Tibial nerve (tissue), 4 donors: ENCODE data around the gene ADPGK. TPM values are rescaled to one million over a fixed set of nuclear protein-coding genes. Genes with fewer than 3 reads are reported as not detected.

Experiments
- DNase-seq, 2 donors: peaks; one replicate each; pipeline ENCODE4 v3.0.0-alpha.2; 2019; ENCODE audit warnings: low spot score in 2 of 2
- H3K27ac ChIP-seq, 4 donors: fragments of 200-600 bp; sonication (generic) in 3 of 4; one replicate each; pipeline ENCODE4 v1.5.1; 2017 to 2019; ENCODE audit warnings: mild to moderate bottlenecking in 1 of 4
- H3K27me3 ChIP-seq, 2 donors: fragments of 200-600 bp; sonication (generic) in 1 of 2; one replicate each; pipeline versions ENCODE4 v1.5.1 to v1.6.0; 2017 to 2019
- H3K36me3 ChIP-seq, 3 donors: fragments of 200-600 bp; sonication (generic); one replicate each; pipeline ENCODE4 v1.5.1; 2018 to 2019
- H3K4me1 ChIP-seq, 4 donors: fragments of 200-600 bp; sonication (generic) in 3 of 4; one replicate each; pipeline ENCODE4 v1.5.1; 2017 to 2019
- H3K4me3 ChIP-seq, 4 donors: fragments of 200-600 bp; sonication (generic) in 3 of 4; one replicate each; pipeline ENCODE4 v1.5.1; 2017 to 2019; ENCODE audit warnings: mild to moderate bottlenecking in 1 of 4, moderate library complexity in 1 of 4
- H3K9me3 ChIP-seq, 4 donors: fragments of 200-600 bp; sonication (generic) in 3 of 4; one replicate each; pipeline ENCODE4 v1.5.1; 2017 to 2019
- EP300 ChIP-seq, 2 donors: sonication (generic); formaldehyde crosslinking; IDR thresholded peaks; one replicate each; pipeline ENCODE4 v1.6.1; 2017; ENCODE audit warnings: antibody characterized with exemption in 2 of 2, mild to moderate bottlenecking in 1 of 2
- POLR2A ChIP-seq, 2 donors: fragments of 450-650 bp; IDR thresholded peaks; one replicate each; pipeline ENCODE4 v1.6.1; 2017; ENCODE audit warnings: antibody characterized with exemption in 2 of 2, mild to moderate bottlenecking in 2 of 2, moderate library complexity in 2 of 2
- WGBS, 2 donors: methylation state at CpG; one replicate each; pipeline ENCODE4 v1.1.5; 2018; 5-methylcytosine and 5-hydroxymethylcytosine counted together
- total RNA-seq, 4 donors: library from RNA; depleted of rRNA; stranded (reverse); fragments of >200 nt; gene quantifications; one replicate each; pipeline ENCODE4 v1.1.0, GENCODE V29; 2016
- TF ChIP-seq, protein P1 (sequence below), 5 experiments: fragments of 200-600 bp in 3 of 5; fragments of 450-650 bp in 2 of 5; sonication (generic) in 3 of 5; IDR thresholded peaks; one replicate each; pipeline ENCODE4 v1.5.1; 2016 to 2019; ENCODE audit warnings: antibody characterized with exemption in 5 of 5, mild to moderate bottlenecking in 3 of 5, moderate library complexity in 2 of 5

ADPGK gene
- total RNA-seq, 4 donors from 2014 or later, result 49.6 to 82.2 (median 62.2) TPM

DNA sequence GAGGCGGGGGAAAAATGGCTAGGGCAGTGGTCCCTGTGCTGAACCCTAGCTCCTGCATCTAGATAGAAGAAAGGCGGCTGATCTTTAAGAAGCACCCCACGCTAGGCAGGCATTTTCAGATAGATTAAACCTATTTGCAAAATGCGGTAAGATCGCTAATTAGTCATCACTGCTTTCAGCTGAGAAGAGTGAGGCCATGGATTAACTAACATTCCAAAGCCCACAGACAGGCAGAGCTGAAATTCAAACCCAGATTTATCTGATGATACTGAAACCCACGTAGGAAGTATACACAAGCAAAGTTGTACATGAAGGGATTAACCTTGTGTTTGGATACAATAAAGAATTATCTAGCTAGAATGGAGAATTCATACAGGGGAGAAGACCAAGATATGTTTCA, 4.8 kb downstream of the ADPGK start:
- H3K27me3 ChIP-seq, result no peaks in the 10 kb centered on the region
- H3K4me3 ChIP-seq, result no peak overlapping the region
- no peak for TF ChIP-seq POLR2A (IDR thresholded peaks at IDR 0.05)
- TF ChIP-seq EP300 (IDR thresholded peaks at IDR 0.05), result no peak
- TF ChIP-seq, protein P1, sequence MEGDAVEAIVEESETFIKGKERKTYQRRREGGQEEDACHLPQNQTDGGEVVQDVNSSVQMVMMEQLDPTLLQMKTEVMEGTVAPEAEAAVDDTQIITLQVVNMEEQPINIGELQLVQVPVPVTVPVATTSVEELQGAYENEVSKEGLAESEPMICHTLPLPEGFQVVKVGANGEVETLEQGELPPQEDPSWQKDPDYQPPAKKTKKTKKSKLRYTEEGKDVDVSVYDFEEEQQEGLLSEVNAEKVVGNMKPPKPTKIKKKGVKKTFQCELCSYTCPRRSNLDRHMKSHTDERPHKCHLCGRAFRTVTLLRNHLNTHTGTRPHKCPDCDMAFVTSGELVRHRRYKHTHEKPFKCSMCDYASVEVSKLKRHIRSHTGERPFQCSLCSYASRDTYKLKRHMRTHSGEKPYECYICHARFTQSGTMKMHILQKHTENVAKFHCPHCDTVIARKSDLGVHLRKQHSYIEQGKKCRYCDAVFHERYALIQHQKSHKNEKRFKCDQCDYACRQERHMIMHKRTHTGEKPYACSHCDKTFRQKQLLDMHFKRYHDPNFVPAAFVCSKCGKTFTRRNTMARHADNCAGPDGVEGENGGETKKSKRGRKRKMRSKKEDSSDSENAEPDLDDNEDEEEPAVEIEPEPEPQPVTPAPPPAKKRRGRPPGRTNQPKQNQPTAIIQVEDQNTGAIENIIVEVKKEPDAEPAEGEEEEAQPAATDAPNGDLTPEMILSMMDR (IDR thresholded peaks at IDR 0.05), result no peak
- WGBS, 2 donors, result 89 to 92% methylated on average over 6 of the region's 6 CpGs
- no peak for DNase-seq
- peaks cover 0 to 47% (median 15%) of the 10 kb centered on the region in 4 donors for H3K4me1 ChIP-seq
- peaks cover 0 to 44% (median 0%) of the 10 kb centered on the region in 3 donors for H3K36me3 ChIP-seq
- no peaks in the 10 kb centered on the region for H3K9me3 ChIP-seq
- H3K27ac ChIP-seq, result no peak overlapping the region

DNA sequence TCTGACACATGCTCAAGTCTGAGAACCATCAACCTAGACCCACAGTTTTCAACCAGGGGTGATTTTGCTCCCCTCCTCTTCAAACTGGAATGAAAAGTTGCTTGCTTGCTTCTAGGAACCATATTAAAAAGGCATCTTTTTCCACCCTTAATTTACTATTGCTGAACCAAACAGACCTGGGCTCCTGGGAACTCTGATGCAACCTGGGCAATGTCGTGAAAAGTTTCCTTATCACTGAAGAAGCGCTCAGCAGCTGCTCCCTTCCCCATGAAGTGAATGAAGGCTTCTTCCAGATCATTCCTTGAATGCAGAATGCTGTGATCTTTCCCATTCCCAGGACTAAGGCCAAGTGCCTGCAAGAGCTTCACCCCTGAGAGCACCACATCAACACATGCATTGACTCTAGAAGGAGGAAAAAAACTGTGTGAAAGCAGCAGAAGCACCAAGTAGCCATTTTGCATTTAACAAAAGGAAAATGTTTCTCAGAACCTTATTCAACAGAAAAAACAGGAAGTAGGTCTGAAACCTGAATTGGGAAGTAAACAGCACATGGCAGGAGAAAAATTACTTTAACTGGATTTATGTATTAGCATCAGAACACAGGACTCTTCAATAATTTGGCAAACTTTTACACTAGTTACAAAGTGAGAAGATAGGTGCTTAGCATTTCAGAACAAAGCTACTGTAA, 8.7 kb downstream of the ADPGK start:
- H3K27ac ChIP-seq, result no peak overlapping the region
- 89 to 92% methylated on average over 2 of the region's 2 CpGs for WGBS, 2 donors
- DNase-seq, result no peak
- H3K4me1 ChIP-seq, result peaks cover 0 to 17% (median 3%) of the 10 kb centered on the region in 4 donors
- TF ChIP-seq, protein P1 (IDR thresholded peaks at IDR 0.05), result no peak
- TF ChIP-seq EP300 (IDR thresholded peaks at IDR 0.05) (no peak), POLR2A (IDR thresholded peaks at IDR 0.05) (no peak)
- no peaks in the 10 kb centered on the region for H3K9me3 ChIP-seq
- H3K27me3 ChIP-seq, result no peaks in the 10 kb centered on the region
- peaks cover 0 to 77% (median 4%) of the 10 kb centered on the region in 3 donors for H3K36me3 ChIP-seq
- H3K4me3 ChIP-seq, result no peak overlapping the region

DNA sequence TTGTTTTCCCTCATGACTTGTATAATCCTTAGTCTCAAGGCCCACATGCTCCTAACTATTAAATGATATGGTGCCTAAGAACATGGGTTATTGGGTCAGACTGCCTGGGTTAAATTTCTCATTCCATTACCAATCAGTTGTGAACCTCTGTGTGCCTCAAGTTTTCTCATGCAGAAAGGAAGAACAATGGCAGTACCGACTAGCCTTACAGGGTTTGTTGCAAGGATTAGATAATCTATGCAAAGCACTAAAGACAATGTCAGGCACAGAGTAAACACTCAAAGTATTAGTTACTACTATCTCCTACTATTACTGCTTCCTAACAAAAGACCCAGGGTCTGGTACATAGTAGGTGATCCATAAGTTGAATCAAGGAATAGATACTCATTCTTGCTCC, 12.2 kb downstream of the ADPGK start:
- WGBS, 2 donors, result 92% methylated on average over 1 of the region's 1 CpG
- Histone ChIP-seq H3K4me3 (no peak overlapping the region), H3K9me3 (peaks cover 0 to 19% (median 8%) of the 10 kb centered on the region in 4 donors), H3K27ac (no peak overlapping the region), H3K27me3 (no peaks in the 10 kb centered on the region), H3K36me3 (peaks cover 0 to 90% (median 14%) of the 10 kb centered on the region in 3 donors), H3K4me1 (peaks cover 0 to 10% (median 3%) of the 10 kb centered on the region in 4 donors)
- no peak for TF ChIP-seq EP300 (IDR thresholded peaks at IDR 0.05)
- DNase-seq, result no peak

DNA sequence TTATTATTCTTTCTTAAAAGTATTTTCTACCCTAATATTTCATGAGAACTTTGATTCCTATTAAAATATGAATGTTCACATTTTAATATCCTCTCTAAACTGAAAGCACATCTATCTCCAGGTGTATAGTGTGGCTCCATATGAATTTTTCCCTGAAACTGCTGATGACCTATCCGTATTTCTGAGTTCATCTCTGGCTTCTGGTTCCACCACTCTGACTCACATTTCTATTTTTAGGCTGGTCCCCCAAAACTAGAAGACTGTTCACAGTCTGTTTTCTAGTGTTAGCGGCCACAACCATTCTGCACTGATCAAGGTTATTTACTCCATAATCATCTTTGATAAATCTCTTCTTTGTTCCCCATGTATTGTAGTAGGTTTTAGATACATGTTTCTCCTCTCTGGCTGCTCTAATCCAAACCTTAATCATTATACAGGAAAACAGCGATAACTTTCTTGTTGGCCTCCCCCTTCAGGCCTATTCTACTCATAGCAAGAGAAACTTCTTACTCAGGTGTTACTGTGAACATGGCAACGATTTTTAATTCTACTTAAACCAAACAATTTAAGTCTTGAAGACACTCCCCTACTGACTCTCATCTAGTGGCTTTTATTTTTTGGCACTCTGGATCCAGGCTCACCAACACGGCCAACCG, 12.8 kb downstream of the ADPGK start:
- Histone ChIP-seq H3K4me3 (no peak overlapping the region), H3K27me3 (no peaks in the 10 kb centered on the region), H3K27ac (no peak overlapping the region), H3K9me3 (peaks cover 0 to 19% (median 8%) of the 10 kb centered on the region in 4 donors), H3K36me3 (peaks cover 0 to 95% (median 14%) of the 10 kb centered on the region in 3 donors), H3K4me1 (peaks cover 0 to 9% (median 2%) of the 10 kb centered on the region in 4 donors)
- WGBS, 2 donors, result 84% methylated on average over 6 of the region's 6 CpGs
- TF ChIP-seq, protein P1 (IDR thresholded peaks at IDR 0.05), result no peak
- no peak for TF ChIP-seq POLR2A (IDR thresholded peaks at IDR 0.05)
- TF ChIP-seq EP300 (IDR thresholded peaks at IDR 0.05), result no peak
- no peak for DNase-seq

DNA sequence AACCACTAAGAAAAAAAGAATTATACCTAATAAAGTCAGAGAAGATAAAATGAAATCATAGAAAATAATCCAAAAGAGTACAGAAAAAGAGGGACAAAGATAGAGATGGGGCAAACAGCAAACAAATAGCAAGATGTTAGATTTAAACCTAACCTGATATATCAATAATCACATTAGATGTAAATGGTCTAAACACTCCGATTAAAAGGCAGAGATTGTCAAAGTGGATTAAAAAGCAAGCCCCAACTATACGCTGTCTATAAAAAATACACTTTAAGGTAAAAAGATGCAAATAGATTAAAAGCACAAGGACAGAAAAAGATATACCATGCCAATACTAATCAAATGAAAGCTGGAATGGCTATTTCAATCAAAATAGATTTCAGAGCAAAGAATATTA, 16.8 kb downstream of the ADPGK start:
- TF ChIP-seq, protein P1 (IDR thresholded peaks at IDR 0.05), result no peak
- TF ChIP-seq EP300 (IDR thresholded peaks at IDR 0.05) (no peak), POLR2A (IDR thresholded peaks at IDR 0.05) (no peak)
- no peak for DNase-seq
- WGBS, 2 donors, result 95 to 97% methylated on average over 2 of the region's 2 CpGs
- Histone ChIP-seq H3K27me3 (no peaks in the 10 kb centered on the region), H3K9me3 (peaks cover 0 to 19% (median 8%) of the 10 kb centered on the region in 4 donors), H3K27ac (no peak overlapping the region), H3K36me3 (peaks cover 0 to 94% (median 14%) of the 10 kb centered on the region in 3 donors), H3K4me1 (no peaks in the 10 kb centered on the region), H3K4me3 (no peak overlapping the region)
